ENCODE results near the gene MBD5.

DNA sequence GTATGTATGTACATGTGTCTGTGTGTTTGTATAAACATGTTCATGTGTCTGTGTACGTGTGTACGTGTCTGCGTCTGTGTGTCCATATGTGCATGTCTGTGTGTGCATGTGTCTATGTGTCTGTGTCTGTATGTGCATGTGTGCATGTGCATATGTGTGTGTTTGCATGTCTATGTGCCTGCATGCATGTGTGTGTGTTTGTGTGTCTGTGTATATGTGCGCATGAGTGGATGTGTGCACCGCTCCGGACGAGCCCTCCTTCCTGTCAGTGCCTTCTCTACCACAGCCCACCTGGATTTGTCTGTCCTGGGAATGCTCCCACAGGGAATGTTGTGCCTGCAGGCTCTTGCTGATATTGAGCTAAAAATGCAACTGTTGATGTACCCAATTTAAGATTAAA is 510.3 kb downstream of the MBD5 start:
- TF ChIP-seq, protein P1, sequence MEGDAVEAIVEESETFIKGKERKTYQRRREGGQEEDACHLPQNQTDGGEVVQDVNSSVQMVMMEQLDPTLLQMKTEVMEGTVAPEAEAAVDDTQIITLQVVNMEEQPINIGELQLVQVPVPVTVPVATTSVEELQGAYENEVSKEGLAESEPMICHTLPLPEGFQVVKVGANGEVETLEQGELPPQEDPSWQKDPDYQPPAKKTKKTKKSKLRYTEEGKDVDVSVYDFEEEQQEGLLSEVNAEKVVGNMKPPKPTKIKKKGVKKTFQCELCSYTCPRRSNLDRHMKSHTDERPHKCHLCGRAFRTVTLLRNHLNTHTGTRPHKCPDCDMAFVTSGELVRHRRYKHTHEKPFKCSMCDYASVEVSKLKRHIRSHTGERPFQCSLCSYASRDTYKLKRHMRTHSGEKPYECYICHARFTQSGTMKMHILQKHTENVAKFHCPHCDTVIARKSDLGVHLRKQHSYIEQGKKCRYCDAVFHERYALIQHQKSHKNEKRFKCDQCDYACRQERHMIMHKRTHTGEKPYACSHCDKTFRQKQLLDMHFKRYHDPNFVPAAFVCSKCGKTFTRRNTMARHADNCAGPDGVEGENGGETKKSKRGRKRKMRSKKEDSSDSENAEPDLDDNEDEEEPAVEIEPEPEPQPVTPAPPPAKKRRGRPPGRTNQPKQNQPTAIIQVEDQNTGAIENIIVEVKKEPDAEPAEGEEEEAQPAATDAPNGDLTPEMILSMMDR (IDR thresholded peaks at IDR 0.05) = no peak
- TF ChIP-seq POLR2A (IDR thresholded peaks at IDR 0.05) = no peak

Data from thyroid gland (tissue), 4 donors.